NCI-H69 (cell line): ENCODE data around the gene PRR16.
"Not testable (repeated sequence)": the region's sequence is repeated elsewhere in the genome, so short reads cannot be mapped to it uniquely, and the experiment has no call there.

ENCODE experiments used
- DNase-seq: peaks from one replicate; lab custom pipeline; 2025; lab: John Stamatoyannopoulos, UW

The PRR16 gene

GRCh38 chr5:120463991-120464626 lies at the start of gene PRR16:
Gene PRR16, plus strand, starts transcription at chr5:120464300.
- DNase-seq, result peak; percentile 86

- no peak for DNase-seq
Observed at GRCh38 chr5:120415985-120416384, 48.1 kb upstream of the PRR16 start.

- DNase-seq, result no peak
Observed at GRCh38 chr5:120419127-120419526, 45.0 kb upstream of the PRR16 start.

- DNase-seq, result not testable (repeated sequence)
Observed at GRCh38 chr5:120426633-120427275, 37.3 kb upstream of the PRR16 start.

- no peak for DNase-seq
Observed at GRCh38 chr5:120430572-120430971, 33.5 kb upstream of the PRR16 start.

- no peak for DNase-seq
Observed at GRCh38 chr5:120432861-120433260, 31.2 kb upstream of the PRR16 start.

GRCh38 chr5:120435129-120435528 lies 29.0 kb upstream of the PRR16 start:
- no peak for DNase-seq

- DNase-seq, result no peak
Observed at GRCh38 chr5:120436996-120437395, 27.1 kb upstream of the PRR16 start.

- no peak for DNase-seq
Observed at GRCh38 chr5:120442694-120443093, 21.4 kb upstream of the PRR16 start.

- no peak for DNase-seq
Observed at GRCh38 chr5:120443607-120444006, 20.5 kb upstream of the PRR16 start.

GRCh38 chr5:120446068-120446492 lies 18.0 kb upstream of the PRR16 start:
- DNase-seq, result no peak

- no peak for DNase-seq
Observed at GRCh38 chr5:120446901-120447300, 17.2 kb upstream of the PRR16 start.

GRCh38 chr5:120447706-120448239 lies 16.3 kb upstream of the PRR16 start:
- no peak for DNase-seq

- no peak for DNase-seq
Observed at GRCh38 chr5:120449501-120449900, 14.6 kb upstream of the PRR16 start.

GRCh38 chr5:120450910-120451309 lies 13.2 kb upstream of the PRR16 start:
- DNase-seq, result no peak

GRCh38 chr5:120451445-120451844 lies 12.7 kb upstream of the PRR16 start:
- DNase-seq, result no peak

- no peak for DNase-seq
Observed at GRCh38 chr5:120452471-120452870, 11.6 kb upstream of the PRR16 start.

- DNase-seq, result no peak
Observed at GRCh38 chr5:120454094-120454798, 9.9 kb upstream of the PRR16 start.

- DNase-seq, result peak; percentile 41
Observed at GRCh38 chr5:120456006-120456405, 8.1 kb upstream of the PRR16 start.

- peak; percentile 74 for DNase-seq
Observed at GRCh38 chr5:120457839-120458507, 6.1 kb upstream of the PRR16 start.

GRCh38 chr5:120458508-120458847 lies 5.6 kb upstream of the PRR16 start:
- not testable (repeated sequence) for DNase-seq

- DNase-seq, result no peak
Observed at GRCh38 chr5:120461251-120461650, 2.8 kb upstream of the PRR16 start.
